GM12878 (cell line): Measurements from ENCODE around the gene RASL12. TPM values are rescaled to one million over a fixed set of nuclear protein-coding genes. Genes with fewer than 3 reads are reported as not detected.

ENCODE experiments used
- ATAC-seq: fragments of 200-7000 bp; cut with Tn5 transposase; 3 replicates; pipeline ENCODE4 v1.9.1; 2020; ENCODE audit warnings: mild to moderate bottlenecking, moderate library complexity
- BruUV-seq: library from RNA; stranded (reverse); fragments of 400-500 nt; replicated peaks from 2 replicates; lab custom pipeline; 2021; lab: Mats Ljungman, UMichigan
- CTCF ChIA-PET: fragments of 300-600 bp; sonication (Branson Sonifier 250); formaldehyde crosslinking; extraction: SDS; loops from one replicate; lab custom pipeline; 2021; ENCODE audit warnings: inconsistent platforms; lab: Yijun Ruan, JAX
- POLR2A ChIA-PET: fragments of 350-600 bp; formaldehyde crosslinking; extraction: SDS; loops from one replicate; lab custom pipeline; 2021; ENCODE audit warnings: inconsistent platforms; lab: Charles Lee
- RAD21 ChIA-PET: fragments of 300-600 bp; sonication (Branson Sonifier 250); formaldehyde crosslinking; loops from one replicate; lab custom pipeline; 2023; ENCODE audit warnings: antibody characterized with exemption; ENCODE audit not compliant: unreplicated experiment; lab: Charles Lee
- SMC1A ChIA-PET: fragments of 300-600 bp; sonication (Branson Sonifier 250); formaldehyde crosslinking; loops from one replicate; lab custom pipeline; 2023; ENCODE audit not compliant: unreplicated experiment, uncharacterized antibody; lab: Charles Lee
- DNase-seq: peaks from one replicate; pipeline ENCODE4 v3.0.0-alpha.2; 2011; ENCODE audit warnings: low read depth, low spot score
- FAIRE-seq: peaks from 3 replicates; lab custom pipeline; 2011; peaks lifted over from hg19 to GRCh38; lab: Jason Lieb, UNC
- H2AFZ ChIP-seq: 2 replicates; pipeline ENCODE4 v1.6.0; 2011; ENCODE audit warnings: low read depth, low read length, control low read depth; ENCODE audit not compliant: control insufficient read depth
- H3K27ac ChIP-seq: 2 replicates; pipeline ENCODE4 v1.5.1; 2011; ENCODE audit warnings: control low read depth; ENCODE audit not compliant: control insufficient read depth, insufficient read depth
- H3K27me3 ChIP-seq, 2 experiments: replicated peaks in 1 of 2; 2 replicates each; pipeline versions ENCODE4 v1.6.0 to v1.6.1; 2011; ENCODE audit warnings: low read length in 1 of 2; ENCODE audit not compliant: control insufficient read depth in 2 of 2, insufficient read depth in 2 of 2
- H3K36me3 ChIP-seq, 2 experiments: 2 replicates each; pipeline ENCODE4 v1.5.1; 2011; ENCODE audit warnings: low read length in 1 of 2; ENCODE audit not compliant: control insufficient read depth in 2 of 2, insufficient read depth in 2 of 2
- H3K4me1 ChIP-seq: 2 replicates; pipeline ENCODE4 v1.6.1; 2011; ENCODE audit warnings: mild to moderate bottlenecking, low read length, moderate library complexity, mixed read lengths; ENCODE audit not compliant: control insufficient read depth, insufficient read depth
- H3K4me2 ChIP-seq: 2 replicates; pipeline ENCODE4 v1.6.0; 2011; ENCODE audit warnings: control low read depth; ENCODE audit not compliant: control insufficient read depth, insufficient read depth
- H3K4me3 ChIP-seq: fragments of 200-600 bp; sonication (generic); 2 replicates; pipeline ENCODE4 v1.5.1; 2016
- H3K79me2 ChIP-seq: 2 replicates; pipeline ENCODE4 v1.6.0; 2011; ENCODE audit warnings: low read length; ENCODE audit not compliant: control insufficient read depth, insufficient read depth
- H3K9ac ChIP-seq: 2 replicates; pipeline ENCODE4 v1.8.0; 2011; ENCODE audit warnings: low read length, control low read depth, mixed read lengths; ENCODE audit not compliant: control insufficient read depth, insufficient read depth
- H3K9me3 ChIP-seq: replicated peaks from 3 replicates; pipeline ENCODE4 v1.5.1; 2011; ENCODE audit warnings: mild to moderate bottlenecking, low read length; ENCODE audit not compliant: control insufficient read depth, insufficient read depth
- H4K20me1 ChIP-seq: 2 replicates; pipeline ENCODE4 v1.6.0; 2011; ENCODE audit not compliant: control insufficient read depth, insufficient read depth
- CBX3 ChIP-seq: fragments of 200-600 bp; sonication (generic); IDR thresholded peaks from 2 replicates; pipeline ENCODE4 v1.6.1; 2016; ENCODE audit warnings: low read depth, borderline replicate concordance
- DPF2 ChIP-seq: fragments of 450-650 bp; IDR thresholded peaks from 2 replicates; pipeline ENCODE4 v1.6.1; 2017; ENCODE audit warnings: mild to moderate bottlenecking
- EZH2 ChIP-seq: IDR thresholded peaks from 2 replicates; pipeline ENCODE4 v1.6.1; 2012; ENCODE audit warnings: low read depth, mild to moderate bottlenecking, control low read depth, inconsistent platforms, low read length, borderline replicate concordance; ENCODE audit not compliant: control insufficient read depth
- KAT2A ChIP-seq: conservative IDR thresholded peaks from 2 replicates; pipeline ENCODE4 v1.6.1; 2011; ENCODE audit warnings: low read depth, low read length; ENCODE audit not compliant: control insufficient read depth
- KLF5 ChIP-seq: fragments of 450-650 bp; IDR thresholded peaks from 2 replicates; pipeline ENCODE4 v1.6.1; 2014; ENCODE audit warnings: mild to moderate bottlenecking; ENCODE audit not compliant: partially characterized antibody
- MEF2B ChIP-seq: fragments of 450-650 bp; IDR thresholded peaks from 2 replicates; pipeline ENCODE4 v1.6.1; 2018; ENCODE audit warnings: mild to moderate bottlenecking, moderate library complexity; ENCODE audit not compliant: partially characterized antibody, poor library complexity, severe bottlenecking
- MTA2 ChIP-seq: fragments of 450-650 bp; IDR thresholded peaks from 2 replicates; pipeline ENCODE4 v1.6.1; 2016; ENCODE audit warnings: low read depth, mild to moderate bottlenecking, moderate library complexity
- NR2C2 ChIP-seq: IDR thresholded peaks from 2 replicates; pipeline ENCODE4 v1.6.1; 2011; ENCODE audit warnings: borderline replicate concordance, low read depth; ENCODE audit not compliant: control insufficient read depth, insufficient read length
- NRF1 ChIP-seq: conservative IDR thresholded peaks from 2 replicates; pipeline ENCODE4 v1.6.1; 2011; ENCODE audit warnings: mild to moderate bottlenecking, low read depth, low read length, improper control_type of control experiment
- PAX8 ChIP-seq: fragments of 450-650 bp; IDR thresholded peaks from 2 replicates; pipeline ENCODE4 v1.6.1; 2017; ENCODE audit warnings: mild to moderate bottlenecking, moderate library complexity
- POU2F2 ChIP-seq: IDR thresholded peaks from 3 replicates; pipeline ENCODE4 v1.6.1; 2011; ENCODE audit warnings: low read depth, mild to moderate bottlenecking, low read length, borderline replicate concordance
- STAT3 ChIP-seq: IDR thresholded peaks from 2 replicates; pipeline ENCODE4 v1.6.1; 2011; ENCODE audit warnings: low read depth, low read length, improper control_type of control experiment
- TCF12 ChIP-seq: IDR thresholded peaks from 2 replicates; pipeline ENCODE4 v1.6.1; 2011; ENCODE audit warnings: low read depth, mild to moderate bottlenecking, low read length
- WGBS: methylation state at CpG from one replicate; pipeline ENCODE4 v1.1.6; 2016; ENCODE audit warnings: low lambda C conversion rate; ENCODE audit not compliant: insufficient replicate concordance, insufficient coverage; ENCODE audit errors: missing lambda C conversion rate; 5-methylcytosine and 5-hydroxymethylcytosine counted together
- in situ Hi-C: fragments of 300-500 bp; cut with MboI; formaldehyde crosslinking; loops from 9 replicates; pipeline ENCODE4 v1.14.3; 2018; ENCODE audit warnings: mixed read lengths
- intact Hi-C: fragments of 100-400 bp; cut with micrococcal nuclease; formaldehyde crosslinking; loops from one replicate; pipeline ENCODE4 v1.14.2; 2022; ENCODE audit not compliant: unreplicated experiment
- polyA plus RNA-seq, 11 experiments: library from polyadenylated mRNA; depleted of rRNA in 4 of 11; unstranded in 6 of 11; stranded (reverse) in 5 of 11; fragments of >200 nt; fragmentation: Nextera tagmentation in 4 of 11; fragmentation: Illumina TruSeq in 1 of 11; extraction: Ambion mirVana in 4 of 11; extraction: Trizol in 1 of 11; gene quantifications; 1 replicate in 1 of 11; 2 replicates in 10 of 11; pipeline versions ENCODE4 v1.2.1 to v1.2.3, GENCODE V29; 2011 to 2016; ENCODE audit warnings: inconsistent platforms in 2 of 11, missing spikeins in 2 of 11, low read depth in 1 of 11
- total RNA-seq, 4 experiments: library from RNA; depleted of rRNA in 3 of 4; stranded (reverse); fragments of >200 nt in 3 of 4; fragmentation: Illumina TruSeq in 1 of 4; extraction: Trizol in 1 of 4; gene quantifications; 2 replicates each; pipeline versions ENCODE4 v1.2.1 to v1.2.3, GENCODE V29; 2013 to 2021
- TF ChIP-seq, protein P1 (sequence below): fragments of 450-650 bp; formaldehyde crosslinking; IDR thresholded peaks from 2 replicates; pipeline ENCODE4 v1.4.0; 2022; ENCODE audit warnings: mild to moderate bottlenecking, moderate library complexity
- TF ChIP-seq, protein P2 (sequence below): fragments of 450-650 bp; IDR thresholded peaks from 2 replicates; pipeline ENCODE4 v1.6.1; 2014; ENCODE audit warnings: mild to moderate bottlenecking
- TF ChIP-seq, protein P3 (sequence below): fragments of 450-650 bp; IDR thresholded peaks from 2 replicates; pipeline ENCODE4 v1.6.1; 2017; ENCODE audit warnings: borderline replicate concordance
- TF ChIP-seq, protein P4 (sequence below): fragments of 450-650 bp; IDR thresholded peaks from 2 replicates; pipeline ENCODE4 v1.6.1; 2016; ENCODE audit warnings: mild to moderate bottlenecking

RASL12 gene
- total and polyA plus RNA-seq, 10 of the 15 experiments (the other 5 are each of a cell fraction or from before 2014, with no cell fraction given) = 0.06 to 0.10 TPM; not detected in 8

DNA sequence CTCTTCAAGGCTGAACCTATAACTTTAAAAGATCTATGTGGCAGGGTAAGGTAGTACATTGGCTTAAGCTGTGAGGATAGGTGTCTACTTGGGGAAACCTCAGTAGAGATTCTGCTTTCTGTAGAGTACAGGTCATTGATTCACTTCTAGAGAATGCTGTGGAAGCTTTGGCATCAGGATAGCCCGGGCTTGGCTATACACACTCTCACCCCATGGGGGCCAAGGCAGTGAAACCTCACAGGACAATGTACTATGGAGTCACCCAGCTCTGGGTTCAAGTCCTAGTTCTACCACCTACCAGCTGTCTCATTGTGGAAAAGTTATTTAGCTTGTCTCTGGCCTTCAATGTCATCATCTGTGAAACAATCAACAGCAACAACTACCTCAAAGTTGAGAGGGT lies 47.4 kb downstream of the RASL12 start:
- Histone ChIP-seq H3K27me3 (no peaks in the 10 kb centered on the region), H4K20me1 (no peaks in the 10 kb centered on the region), H3K4me2 (no peak overlapping the region), H3K9ac (no peak overlapping the region), H3K4me1 (no peaks in the 10 kb centered on the region), H2AFZ (no peak overlapping the region), H3K9me3 (no peaks in the 10 kb centered on the region), H3K79me2 (no peaks in the 10 kb centered on the region), H3K27ac (no peak overlapping the region)
- ChIA-PET POLR2A (no interaction called here), CTCF (interaction anchor here (0.5 to 2.8 kb wide), 4 partner anchors 9 to 284 kb away, joined by 3 to 16 read pairs (median 3); no protein-coding TSS in a partner anchor)
- FAIRE-seq (no peak), DNase-seq (no peak), ATAC-seq (peak; percentile 54; the same call in 2 of the 3 replicates)
- WGBS = 100% methylated on average over 1 of the region's 1 CpG
- TF ChIP-seq, protein P1, sequence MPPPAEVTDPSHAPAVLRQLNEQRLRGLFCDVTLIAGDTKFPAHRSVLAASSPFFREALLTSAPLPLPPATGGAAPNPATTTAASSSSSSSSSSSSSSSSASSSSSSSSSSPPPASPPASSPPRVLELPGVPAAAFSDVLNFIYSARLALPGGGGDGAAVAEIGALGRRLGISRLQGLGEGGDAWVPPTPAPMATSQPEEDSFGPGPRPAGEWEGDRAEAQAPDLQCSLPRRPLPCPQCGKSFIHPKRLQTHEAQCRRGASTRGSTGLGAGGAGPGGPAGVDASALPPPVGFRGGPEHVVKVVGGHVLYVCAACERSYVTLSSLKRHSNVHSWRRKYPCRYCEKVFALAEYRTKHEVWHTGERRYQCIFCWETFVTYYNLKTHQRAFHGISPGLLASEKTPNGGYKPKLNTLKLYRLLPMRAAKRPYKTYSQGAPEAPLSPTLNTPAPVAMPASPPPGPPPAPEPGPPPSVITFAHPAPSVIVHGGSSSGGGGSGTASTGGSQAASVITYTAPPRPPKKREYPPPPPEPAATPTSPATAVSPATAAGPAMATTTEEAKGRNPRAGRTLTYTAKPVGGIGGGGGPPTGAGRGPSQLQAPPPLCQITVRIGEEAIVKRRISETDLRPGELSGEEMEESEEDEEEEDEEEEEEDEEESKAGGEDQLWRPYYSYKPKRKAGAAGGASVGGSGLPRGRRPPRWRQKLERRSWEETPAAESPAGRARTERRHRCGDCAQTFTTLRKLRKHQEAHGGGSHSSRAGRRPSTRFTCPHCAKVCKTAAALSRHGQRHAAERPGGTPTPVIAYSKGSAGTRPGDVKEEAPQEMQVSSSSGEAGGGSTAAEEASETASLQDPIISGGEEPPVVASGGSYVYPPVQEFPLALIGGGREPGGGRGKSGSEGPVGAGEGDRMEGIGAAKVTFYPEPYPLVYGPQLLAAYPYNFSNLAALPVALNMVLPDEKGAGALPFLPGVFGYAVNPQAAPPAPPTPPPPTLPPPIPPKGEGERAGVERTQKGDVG (CRISPR knock-in tag) = no peak
- TF ChIP-seq, protein P2, sequence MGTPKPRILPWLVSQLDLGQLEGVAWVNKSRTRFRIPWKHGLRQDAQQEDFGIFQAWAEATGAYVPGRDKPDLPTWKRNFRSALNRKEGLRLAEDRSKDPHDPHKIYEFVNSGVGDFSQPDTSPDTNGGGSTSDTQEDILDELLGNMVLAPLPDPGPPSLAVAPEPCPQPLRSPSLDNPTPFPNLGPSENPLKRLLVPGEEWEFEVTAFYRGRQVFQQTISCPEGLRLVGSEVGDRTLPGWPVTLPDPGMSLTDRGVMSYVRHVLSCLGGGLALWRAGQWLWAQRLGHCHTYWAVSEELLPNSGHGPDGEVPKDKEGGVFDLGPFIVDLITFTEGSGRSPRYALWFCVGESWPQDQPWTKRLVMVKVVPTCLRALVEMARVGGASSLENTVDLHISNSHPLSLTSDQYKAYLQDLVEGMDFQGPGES = no peak
- TF ChIP-seq, protein P3, sequence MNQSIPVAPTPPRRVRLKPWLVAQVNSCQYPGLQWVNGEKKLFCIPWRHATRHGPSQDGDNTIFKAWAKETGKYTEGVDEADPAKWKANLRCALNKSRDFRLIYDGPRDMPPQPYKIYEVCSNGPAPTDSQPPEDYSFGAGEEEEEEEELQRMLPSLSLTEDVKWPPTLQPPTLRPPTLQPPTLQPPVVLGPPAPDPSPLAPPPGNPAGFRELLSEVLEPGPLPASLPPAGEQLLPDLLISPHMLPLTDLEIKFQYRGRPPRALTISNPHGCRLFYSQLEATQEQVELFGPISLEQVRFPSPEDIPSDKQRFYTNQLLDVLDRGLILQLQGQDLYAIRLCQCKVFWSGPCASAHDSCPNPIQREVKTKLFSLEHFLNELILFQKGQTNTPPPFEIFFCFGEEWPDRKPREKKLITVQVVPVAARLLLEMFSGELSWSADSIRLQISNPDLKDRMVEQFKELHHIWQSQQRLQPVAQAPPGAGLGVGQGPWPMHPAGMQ = no peak
- TF ChIP-seq NR2C2 = no peak
- TF ChIP-seq POU2F2 = no peak
- TF ChIP-seq, protein P4, sequence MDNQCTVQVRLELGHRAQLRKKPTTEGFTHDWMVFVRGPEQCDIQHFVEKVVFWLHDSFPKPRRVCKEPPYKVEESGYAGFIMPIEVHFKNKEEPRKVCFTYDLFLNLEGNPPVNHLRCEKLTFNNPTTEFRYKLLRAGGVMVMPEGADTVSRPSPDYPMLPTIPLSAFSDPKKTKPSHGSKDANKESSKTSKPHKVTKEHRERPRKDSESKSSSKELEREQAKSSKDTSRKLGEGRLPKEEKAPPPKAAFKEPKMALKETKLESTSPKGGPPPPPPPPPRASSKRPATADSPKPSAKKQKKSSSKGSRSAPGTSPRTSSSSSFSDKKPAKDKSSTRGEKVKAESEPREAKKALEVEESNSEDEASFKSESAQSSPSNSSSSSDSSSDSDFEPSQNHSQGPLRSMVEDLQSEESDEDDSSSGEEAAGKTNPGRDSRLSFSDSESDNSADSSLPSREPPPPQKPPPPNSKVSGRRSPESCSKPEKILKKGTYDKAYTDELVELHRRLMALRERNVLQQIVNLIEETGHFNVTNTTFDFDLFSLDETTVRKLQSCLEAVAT = no peak
- no peak for TF ChIP-seq DPF2
- no peak for TF ChIP-seq NRF1
- no peak for TF ChIP-seq PAX8
- TF ChIP-seq EZH2 = no peak
- no peak for TF ChIP-seq KAT2A
- no peak for TF ChIP-seq CBX3
- TF ChIP-seq TCF12 = no peak
- no peak for TF ChIP-seq MEF2B
- TF ChIP-seq STAT3 = no peak
- no peak for TF ChIP-seq KLF5
- no peak for TF ChIP-seq MTA2
- TF ChIP-seq, all 136 proteins: peak for 0
- no peak overlapping the region for H3K4me3 ChIP-seq
- ChIA-PET SMC1A (interaction anchor here (2.7 kb wide), 1 partner anchor 24 kb away, joined by 8 read pairs; no protein-coding TSS in a partner anchor), RAD21 (interaction anchor here (2.2 kb wide), 1 partner anchor 13 kb away, joined by 6 read pairs; no protein-coding TSS in a partner anchor)
- in situ Hi-C loops = no loop called here
- no TSS peak for BruUV-seq
- intact Hi-C loops = no loop called here
- H3K36me3 ChIP-seq = peaks cover 0 to 13% of the 10 kb centered on the region in 2 experiments; a peak in 2 of 4 replicates
